GM19324 (cell line): Measurements from ENCODE around the gene NAT8L.

Experiments used
- ATAC-seq: cut with Tn5 transposase; IDR thresholded peaks from one replicate; pipeline ENCODE4 v1.9.1; 2021; ENCODE audit warnings: mild to moderate bottlenecking, moderate library complexity; ENCODE audit not compliant: unreplicated experiment, low FRiP score

The NAT8L gene

DNA sequence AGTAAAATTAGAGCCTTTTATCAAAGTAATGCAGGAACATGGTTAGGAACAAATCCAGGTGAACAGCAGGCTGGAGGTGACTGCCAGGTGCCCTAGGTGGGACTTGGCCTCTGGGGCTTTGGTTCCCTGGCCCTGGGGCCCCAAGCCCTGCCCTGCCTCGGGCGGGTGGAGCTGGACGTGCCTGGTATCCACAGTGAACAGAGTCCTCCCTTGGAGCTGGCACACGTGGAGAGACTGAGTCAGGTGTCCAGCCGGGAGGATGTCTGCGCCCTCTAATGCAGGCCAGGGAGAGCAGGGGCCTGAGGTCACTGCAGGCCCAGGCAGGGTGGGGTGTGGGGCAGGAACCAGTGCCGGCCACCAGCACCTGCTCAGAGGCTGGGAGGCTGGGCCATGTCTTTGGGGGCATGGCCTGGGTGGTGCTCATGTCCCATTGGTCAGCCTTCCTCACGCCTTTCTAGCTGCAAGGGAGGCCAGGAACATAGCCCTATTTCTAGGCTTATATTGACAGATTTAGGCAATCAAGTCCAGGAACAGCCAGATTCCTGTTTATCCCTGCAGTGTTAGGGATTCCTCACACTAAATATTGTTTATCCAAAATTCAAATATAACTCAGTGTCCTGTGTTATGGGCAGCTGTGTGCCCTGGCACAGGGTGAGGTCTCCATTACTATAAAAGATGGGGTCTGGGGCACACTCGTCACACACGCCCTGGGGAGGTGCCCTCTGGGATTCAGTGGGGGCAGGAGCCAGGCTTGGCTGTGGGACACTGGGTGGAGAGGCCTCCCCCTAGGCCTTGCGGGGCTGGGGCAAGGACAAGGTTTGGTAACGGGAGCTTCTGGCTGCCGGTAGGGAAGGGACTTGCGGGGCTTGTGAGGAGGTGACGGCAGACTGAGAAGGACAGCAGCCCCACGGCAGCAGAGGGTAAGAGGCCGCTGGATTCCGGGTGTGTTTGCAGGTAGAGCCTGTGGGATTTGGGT, 14.3 kb upstream of the NAT8L start:
- ATAC-seq: no peak

DNA sequence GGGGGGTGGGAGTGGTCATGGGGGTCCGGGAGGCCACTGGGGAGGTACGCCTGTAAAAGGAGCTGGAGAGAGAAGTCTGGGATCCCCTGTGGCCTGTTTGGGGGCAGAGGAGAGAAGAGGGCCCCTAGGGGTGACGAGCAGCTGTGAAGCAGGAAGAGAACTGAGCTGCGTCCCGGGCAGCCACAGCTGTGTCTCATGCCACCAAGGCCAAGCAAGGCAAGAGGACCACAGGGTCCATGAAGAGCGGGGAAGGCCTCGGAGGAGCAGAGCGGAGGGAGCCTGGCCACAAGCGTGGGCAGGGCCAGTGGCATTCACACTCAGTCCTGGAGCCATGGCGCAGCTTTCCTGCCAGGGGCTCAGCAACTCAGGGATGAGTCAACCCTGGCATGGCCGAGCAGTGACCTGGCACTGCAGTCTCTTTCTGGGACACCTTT, 13.6 kb upstream of the NAT8L start:
- ATAC-seq: no peak

DNA sequence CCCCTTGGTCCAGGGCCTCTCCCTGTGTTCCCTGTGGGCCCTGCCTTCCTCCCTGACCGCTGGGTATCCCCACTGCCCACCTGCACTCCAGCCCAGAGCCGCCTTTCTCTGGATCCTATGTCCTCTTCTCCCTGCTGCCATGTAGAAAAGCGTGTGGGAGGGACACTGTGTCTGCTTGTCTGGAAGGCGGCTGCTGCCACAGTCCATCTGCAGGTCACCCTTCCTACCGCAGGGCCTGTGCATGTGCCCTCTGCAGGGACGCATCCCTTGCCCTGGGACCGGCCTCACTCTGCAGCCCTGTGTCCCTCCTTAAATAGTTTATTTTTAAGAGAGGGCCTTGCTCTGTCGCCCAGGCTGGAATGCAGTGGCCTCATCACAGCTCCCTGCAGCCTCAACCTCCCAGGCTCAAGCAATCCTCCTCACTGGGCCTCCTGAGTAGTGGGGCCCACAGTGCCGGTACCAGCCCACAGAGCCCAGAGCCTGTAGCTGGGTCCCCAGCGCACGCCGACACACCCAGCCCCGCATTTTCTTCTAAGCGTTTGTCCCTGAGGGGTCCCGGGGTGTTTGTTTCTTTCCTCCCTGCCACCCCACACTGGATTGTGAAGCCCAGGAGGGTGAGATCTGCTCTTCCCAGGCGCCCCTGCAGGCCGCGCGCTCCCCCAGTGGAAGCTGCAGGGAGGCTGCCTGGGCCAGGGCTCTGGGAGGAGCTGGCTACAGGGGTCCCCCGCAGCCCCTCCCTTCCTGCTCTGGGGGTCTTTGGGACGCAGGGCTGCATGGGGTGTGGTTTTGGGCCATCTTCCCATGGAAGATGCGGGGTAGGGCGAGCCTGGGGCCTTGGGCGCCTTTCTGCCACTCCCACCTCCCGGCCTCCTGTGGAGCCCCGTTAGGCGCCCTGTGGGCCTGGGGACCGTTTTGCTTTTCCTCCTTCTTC, 12.8 kb upstream of the NAT8L start:
- ATAC-seq: no peak

DNA sequence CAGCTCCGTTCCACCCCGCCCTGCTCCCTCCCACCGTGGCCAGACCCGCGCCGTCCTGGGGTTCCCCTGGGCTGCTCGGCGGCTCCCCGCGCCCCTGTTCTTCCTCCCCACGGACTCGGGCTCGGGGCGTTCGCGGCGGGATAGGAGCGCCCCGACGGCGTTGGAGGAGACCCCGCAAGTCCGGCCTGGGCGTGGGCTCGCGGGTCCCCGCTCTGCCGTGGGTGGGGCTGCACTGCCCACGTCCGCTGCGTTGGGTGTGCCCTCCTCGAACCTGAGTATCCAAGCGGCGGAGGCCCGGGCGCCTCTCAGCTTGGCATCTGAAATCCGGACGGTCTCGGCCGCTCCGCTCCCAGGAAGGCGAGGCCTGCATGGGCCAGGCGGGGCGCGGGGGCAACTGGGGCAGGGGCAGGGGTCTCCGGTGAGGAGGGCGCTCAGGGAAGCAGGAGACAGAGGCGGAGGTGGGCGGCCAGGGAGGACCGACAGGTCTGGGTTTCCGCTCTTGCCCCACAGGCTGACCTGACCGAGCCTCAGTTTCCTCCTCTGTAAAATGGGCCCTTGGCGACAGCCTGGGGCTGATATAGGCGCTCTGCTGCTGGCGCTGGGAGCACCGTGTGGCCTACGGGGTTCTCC, 12.0 kb upstream of the NAT8L start:
- no peak for ATAC-seq

DNA sequence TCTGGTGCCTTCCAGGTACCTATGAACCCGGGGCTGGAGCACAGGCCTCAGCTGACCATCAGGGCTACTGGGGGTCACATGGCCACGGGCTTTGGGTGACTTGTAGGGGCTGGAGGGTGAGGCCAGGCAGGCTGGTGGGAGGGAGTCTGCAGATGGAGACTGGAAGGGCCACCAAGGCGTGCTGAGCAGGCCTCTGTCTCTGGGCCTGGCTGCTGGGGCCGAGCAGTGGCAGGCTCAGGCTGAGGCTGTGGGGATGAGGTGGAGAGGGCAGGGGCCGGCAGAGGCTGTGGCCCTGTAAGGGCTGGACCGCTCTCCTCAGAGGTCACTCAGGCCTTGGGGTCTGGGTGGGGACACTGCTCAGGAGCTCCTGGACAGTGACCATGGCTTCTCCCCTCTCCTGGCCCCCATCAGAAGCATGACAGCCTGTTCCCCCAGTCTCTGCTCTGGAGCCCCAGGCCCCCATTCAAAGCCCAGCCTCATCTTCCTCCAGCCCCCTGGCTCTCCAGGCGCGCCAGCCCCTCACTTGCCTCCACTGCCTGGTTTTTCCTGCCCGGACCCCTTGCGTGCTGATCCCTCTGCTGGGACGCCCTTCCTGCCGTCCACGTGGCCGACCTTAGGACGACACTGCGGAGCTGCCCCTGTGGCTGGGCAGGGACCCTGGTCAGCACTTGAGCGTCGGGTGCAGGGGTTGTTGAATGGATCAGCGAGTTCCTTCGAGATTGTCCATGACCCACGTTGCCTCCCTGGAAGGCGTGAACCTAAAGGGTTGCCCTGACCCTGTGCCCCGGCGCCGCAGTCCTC, 11.1 kb upstream of the NAT8L start:
- no peak for ATAC-seq

DNA sequence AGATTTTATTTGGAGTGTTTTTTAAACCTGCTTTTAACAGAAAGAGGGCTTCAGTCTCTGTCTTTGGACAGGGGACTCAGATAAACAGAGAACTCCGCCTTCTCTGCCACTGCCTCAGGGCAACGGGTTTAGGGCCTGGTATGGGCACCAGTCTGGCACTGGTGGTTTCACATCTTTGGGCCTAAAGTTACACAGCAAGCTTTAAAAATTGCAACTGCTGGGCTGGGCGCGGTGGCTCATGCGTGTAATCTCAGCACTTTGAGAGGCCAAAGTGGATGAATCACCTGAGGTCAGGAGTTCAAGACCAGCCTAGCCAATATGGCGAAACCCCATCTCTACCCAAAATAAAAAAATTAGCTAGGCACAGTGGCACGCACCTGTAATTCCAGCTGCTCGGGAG, 10.3 kb upstream of the NAT8L start:
- ATAC-seq: no peak

DNA sequence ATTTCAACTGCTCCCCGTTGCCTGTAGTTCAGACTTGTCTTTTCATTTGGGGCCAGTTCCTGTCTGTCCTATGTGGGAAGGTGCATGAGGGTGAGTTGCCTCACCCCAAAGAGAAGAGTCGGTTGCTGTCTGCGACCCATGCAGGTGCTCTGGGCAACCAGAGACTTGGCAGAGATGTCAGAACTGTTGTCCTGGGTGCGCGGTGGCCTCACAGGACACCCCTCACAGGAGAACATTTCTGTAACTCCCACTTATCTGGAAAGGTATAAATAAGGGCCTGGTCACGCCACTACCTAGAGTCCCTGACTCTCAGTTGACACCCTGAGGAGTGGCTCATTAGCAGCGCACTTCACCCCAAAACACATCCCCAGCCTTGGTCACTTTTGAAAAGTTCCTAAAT, 9.7 kb upstream of the NAT8L start:
- ATAC-seq: no peak

DNA sequence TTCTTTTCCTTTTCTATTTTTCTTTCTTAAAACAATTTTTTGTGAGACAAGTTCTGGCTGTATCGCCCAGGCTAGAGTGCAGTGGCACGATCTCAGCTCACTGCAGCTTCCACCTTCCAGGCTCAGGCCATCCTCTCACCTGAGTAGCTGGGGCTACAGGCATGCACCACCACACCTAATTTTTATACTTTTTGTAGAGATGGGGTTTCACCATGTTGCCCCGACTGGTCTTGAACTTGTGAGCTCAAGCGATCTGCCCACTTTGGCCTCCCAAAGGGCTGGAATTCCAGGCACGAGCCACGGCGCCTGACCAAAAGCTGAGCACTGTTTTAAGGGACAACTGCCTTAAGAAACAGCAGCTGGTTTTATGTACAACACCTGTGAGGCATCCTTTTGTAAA, 9.3 kb upstream of the NAT8L start:
- ATAC-seq: no peak

DNA sequence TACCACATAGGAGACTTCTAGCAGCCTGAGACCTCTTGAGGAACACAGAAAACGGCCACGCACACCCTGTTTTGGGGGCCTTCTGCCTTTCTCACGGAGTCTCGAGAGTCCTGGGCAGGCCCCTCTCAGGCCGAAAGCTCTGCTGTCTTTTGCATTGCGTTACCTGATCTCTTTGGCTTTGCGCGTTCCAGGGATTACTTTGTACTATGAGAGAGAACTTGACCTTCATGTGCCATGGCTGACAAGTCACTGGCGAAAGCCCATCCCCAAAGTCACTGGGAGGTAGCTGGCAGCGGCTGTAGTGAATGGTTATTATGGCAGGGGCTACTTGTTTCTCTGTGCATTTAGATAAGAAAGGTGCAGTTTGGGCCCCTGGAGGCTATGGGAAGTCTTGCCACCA, 8.0 kb upstream of the NAT8L start:
- ATAC-seq: no peak

DNA sequence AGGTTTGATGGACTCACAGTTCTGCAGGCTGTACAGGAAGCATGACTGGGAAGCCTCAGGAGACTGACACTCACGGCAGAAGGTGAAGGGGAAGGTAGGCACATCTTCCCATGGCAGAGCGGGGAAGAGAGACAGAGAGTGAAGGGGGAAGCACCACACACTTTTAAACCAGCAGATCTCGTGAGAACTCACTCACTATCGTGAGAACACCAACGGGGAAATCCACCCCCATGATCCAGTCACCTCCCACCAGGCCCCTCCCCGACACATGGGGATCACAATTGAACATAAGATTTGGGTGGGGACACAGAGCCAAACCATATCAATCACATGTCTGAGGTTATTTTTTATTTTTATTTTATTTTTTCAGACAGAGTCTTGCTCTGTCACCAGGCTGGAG, 4.9 kb upstream of the NAT8L start:
- ATAC-seq: no peak

DNA sequence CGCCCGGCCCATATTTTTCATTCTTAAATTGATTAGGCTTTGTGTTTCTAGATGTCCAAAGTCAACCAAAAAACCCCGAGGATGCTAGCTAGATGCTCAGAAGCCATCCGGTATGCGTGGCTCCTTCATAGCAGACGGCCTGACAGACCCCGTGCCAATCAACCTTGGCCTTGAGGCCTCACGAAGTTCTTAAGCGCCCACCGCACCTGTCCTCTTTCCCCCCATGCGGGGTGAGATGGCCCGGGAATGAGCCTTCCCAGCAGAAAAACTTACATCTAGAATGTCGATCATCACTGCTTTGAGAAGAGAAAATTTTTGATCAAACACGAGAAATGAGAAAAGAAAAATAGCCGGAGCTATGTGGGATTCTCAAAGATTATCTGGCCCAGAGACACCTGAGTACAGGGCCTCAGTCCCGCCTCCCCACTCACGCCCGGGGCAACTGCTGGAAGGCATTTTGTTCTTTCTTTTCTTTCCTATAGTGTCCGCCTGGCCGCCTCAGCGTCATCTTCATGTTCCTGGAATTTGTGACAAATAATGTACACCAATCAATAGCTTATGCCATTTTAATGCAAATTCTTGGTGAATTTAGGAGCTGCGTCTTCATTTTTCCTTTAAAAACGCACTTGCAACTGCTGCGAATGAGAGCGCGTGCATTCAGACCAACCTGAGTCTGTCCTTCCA, 1.6 kb upstream of the NAT8L start:
- no peak for ATAC-seq

DNA sequence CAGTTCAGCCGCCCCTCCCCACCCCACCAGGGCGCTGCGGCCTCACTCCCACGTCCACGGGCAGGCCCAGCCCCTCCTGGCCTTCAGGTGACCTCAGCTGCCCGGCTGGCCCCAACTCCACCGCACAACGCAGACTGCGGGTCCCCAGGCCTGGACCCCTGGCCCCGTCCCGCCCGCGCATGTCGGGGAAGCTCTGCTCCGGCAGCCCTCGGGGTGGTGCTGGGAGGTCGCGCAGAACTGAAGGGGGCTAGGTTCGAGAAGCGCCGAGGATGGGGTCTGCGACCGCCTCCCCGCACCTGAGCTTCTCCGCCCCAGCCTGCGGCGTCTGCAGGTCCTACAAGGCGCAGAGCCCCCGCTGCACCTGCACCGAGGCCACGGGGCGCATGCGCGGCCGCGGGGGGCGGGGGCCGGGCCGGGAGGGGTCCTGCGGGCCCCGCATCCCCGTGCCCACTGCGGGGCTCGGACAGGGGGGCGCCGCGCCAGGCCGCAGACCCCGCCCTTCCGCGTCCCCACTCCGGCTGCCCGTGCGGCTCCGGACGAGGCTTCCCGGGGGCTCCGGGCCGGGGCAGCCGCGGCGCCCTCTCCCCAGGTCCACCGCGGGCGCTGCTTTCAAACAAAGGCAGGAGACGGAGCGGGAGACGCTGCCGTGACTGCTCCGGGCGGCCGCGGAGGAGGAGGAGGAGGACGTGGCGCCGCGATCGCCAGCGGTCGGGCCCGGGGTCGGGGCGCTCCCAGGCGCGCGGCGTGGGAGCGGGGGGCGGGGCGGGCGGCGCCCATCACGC, 672 bp upstream of the NAT8L start:
- no peak for ATAC-seq

DNA sequence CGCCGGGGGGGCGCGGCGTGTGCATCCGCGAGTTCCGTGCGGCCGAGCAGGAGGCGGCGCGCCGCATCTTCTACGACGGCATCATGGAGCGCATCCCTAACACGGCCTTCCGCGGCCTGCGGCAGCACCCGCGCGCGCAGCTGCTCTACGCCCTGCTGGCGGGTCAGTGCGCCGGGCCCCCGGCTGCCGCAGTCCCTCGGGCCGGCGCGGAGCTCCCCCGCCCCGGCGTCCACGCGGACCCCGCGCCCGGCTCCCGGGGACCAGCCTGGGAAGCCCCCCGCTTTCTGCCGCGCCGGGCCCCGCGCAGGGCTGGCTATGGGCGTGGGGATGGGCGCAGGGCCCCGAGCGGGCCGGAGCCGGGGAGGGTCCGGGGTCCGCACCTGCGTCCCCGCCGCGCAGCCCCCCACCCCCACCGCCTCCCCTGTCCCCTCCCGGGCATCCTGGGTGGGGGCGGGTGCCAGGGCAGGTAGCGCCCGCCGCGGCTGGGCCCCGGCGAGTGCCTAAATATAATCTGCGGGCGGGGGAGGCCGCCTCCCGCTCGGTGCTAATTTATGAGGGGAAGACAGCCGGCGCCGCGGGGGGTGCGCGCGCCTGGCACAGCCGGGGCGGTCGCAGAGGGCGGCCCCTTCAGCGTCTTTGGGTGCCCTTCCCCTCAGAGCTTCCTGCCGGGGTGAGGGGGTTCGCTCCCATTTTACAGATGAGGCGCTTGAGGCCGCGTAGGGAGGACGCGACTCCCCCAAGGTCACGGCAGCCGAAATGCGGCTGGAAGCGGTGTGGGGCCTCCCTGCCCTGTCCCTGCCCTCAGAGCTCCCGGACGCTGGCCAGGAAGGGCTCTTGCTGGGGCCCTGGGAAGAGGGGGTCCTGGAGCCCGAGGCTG, 837 bp downstream of the NAT8L start:
- ATAC-seq: no peak

DNA sequence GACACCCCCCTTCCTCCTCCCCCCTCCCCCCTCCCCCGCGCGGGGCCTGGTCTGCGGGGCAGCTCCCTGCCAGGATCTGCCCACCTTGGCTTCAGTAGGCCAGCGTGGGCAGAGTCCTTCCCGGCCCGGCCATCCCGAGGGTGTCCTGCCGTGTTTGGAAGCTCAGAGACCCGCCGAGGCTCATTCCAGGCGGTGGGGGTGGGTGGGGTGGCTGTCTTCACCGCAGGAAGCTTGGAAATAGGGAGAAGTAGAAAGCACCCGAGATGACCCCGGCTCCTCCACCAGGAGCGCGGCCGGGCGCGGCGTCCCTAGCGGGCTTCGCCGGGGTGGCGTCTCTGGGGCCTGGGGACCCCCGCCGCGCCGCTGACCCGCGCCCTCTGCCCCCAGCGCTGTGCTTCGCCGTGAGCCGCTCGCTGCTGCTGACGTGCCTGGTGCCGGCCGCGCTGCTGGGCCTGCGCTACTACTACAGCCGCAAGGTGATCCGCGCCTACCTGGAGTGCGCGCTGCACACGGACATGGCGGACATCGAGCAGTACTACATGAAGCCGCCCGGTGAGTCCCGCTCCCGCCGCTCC, 1.6 kb downstream of the NAT8L start:
- ATAC-seq: no peak

DNA sequence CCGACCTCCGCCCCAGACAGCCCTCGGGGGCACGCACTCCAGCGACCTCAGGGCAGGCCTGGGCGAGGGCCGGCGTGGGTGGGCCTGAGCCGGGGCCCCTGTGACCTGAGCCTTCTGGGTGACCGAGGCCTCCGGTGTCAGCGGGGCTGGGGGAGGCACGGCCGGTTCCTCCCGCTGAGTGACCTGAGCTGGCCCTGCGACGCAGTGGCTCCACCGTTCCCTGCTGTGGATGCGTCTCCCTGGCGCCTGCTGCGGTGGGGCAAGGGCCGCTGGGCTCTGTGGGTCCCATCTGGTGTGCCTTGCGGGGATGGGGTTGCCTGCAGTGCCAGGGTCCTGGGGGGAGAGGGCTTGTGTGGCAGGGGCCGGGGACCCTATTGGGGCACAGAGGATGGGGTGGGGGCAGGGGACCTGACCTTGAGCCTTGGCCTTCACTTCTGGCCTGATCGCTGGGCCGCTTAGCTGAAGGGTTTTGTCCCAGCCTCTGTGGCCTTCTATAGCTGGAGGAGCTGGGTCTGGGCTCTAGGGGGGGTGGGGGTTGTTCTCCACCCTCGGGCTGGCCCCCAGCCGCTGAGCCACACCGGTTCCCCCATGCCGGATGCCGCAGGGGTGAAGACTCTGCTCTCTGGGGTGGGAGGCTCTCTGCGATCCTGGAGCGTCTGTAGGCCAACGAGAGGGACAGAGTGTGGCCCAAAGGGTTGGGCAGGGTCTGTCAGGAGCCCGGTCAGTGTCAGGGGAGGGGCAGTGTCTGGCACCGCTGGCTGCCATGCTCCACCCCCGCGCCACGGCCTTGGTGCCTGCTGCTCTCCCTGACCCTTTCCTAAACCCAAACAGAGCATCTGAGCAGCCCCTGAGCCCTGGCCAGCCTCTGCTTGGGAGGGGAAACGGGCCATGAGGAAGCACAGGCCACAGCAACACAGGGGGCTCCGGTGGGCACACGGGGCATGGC, 2.3 kb downstream of the NAT8L start:
- ATAC-seq: no peak

DNA sequence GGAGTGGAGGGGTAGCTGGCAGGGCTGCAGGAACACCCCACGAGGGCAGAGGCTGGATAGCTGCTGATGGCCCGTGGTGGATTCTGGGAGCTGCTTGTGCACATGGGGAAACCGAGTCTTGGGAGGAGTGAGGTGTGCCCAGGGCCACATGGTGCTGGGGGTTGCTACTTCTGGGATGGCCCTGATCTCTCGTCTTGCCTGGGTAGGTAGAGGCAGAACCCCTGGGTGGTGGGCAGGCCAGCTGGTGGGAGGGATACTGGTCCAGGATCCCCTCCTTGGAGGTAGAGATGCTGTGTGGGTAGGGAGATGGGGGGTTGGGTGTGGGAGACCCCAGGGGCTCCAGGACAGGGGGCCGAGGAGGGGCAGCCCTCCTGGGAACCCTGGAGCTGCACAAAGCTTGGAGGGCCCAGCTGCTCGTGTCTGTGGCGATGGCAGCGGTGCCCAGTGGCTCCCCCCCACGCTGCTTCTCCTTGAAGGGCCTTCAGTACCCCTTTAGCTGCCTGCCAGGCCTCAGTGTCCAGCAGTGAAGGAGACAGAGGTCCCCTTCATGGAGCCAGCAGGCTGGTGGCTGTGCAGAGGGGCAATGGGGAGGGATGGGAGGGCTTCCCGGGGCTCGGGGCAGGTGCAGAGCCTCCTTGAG, 3.2 kb downstream of the NAT8L start:
- no peak for ATAC-seq
